ENCODE measurements around the gene SYCE1. TPM values are rescaled to one million over a fixed set of nuclear protein-coding genes. Genes with fewer than 3 reads are reported as not detected.
A peak's percentile ranks its signal among the peaks of the same experiment; 100 is the strongest.
"Not testable (repeated sequence)": the region's sequence is repeated elsewhere in the genome, so short reads cannot be mapped to it uniquely, and the experiment has no call there.

SYCE1 gene
- total RNA-seq, 2 experiments from 2014 or later, result 1.4 to 2.1 TPM

- DNase-seq (peak; percentile 90), ATAC-seq (peak; percentile 100)
- CTCF ChIA-PET, result interaction anchor here (1.1 to 1.8 kb wide), 5 partner anchors 9 to 82 kb away, joined by 3 to 13 read pairs (median 4); no protein-coding TSS in a partner anchor
- H3K9me3 Mint-ChIP-seq (ENCODE audit: low read depth), result peaks cover 9% of the 10 kb centered on the region
- peaks cover 51% of the 10 kb centered on the region for H3K27me3 Mint-ChIP-seq
- peak overlapping the region; percentile 13 for H3K4me3 Mint-ChIP-seq
- peaks cover 8% of the 10 kb centered on the region for H3K4me1 Mint-ChIP-seq
- no peak overlapping the region for H3K27ac Mint-ChIP-seq
- peaks cover 4% of the 10 kb centered on the region for H3K36me3 Mint-ChIP-seq
Measured at GRCh38 chr10:133520193-133520738, 45.1 kb downstream of the SYCE1 start.

GRCh38 chr10:133518517-133518916 lies 46.9 kb downstream of the SYCE1 start:
- not testable (repeated sequence) for H3K9me3 Mint-ChIP-seq (ENCODE audit: low read depth); H3K4me3 Mint-ChIP-seq; H3K27ac Mint-ChIP-seq; H3K4me1 Mint-ChIP-seq; DNase-seq; H3K36me3 Mint-ChIP-seq; ATAC-seq
- peaks cover 57% of the 10 kb centered on the region for H3K27me3 Mint-ChIP-seq
- CTCF ChIA-PET, result interaction anchor here (0.9 to 1.5 kb wide), 3 partner anchors 80 to 191 kb away, joined by 3 to 7 read pairs (median 6); no protein-coding TSS in a partner anchor

- Mint-ChIP-seq H3K36me3 (no peaks in the 10 kb centered on the region), H3K4me3 (no peak overlapping the region), H3K9me3 (ENCODE audit: low read depth) (no peaks in the 10 kb centered on the region), H3K27ac (no peak overlapping the region), H3K27me3 (peaks cover 58% of the 10 kb centered on the region), H3K4me1 (peaks cover 8% of the 10 kb centered on the region)
- ATAC-seq (no peak), DNase-seq (no peak)
- CTCF ChIA-PET, result no interaction called here
Measured at GRCh38 chr10:133516057-133516456, 49.3 kb downstream of the SYCE1 start.

GRCh38 chr10:133515471-133515870 lies 49.9 kb downstream of the SYCE1 start:
- Mint-ChIP-seq H3K4me1 (peaks cover 8% of the 10 kb centered on the region), H3K9me3 (ENCODE audit: low read depth) (no peaks in the 10 kb centered on the region), H3K27ac (no peak overlapping the region), H3K27me3 (peaks cover 58% of the 10 kb centered on the region), H3K4me3 (no peak overlapping the region), H3K36me3 (peaks cover 1% of the 10 kb centered on the region)
- DNase-seq (no peak), ATAC-seq (no peak)
- CTCF ChIA-PET, result no interaction called here

DNA sequence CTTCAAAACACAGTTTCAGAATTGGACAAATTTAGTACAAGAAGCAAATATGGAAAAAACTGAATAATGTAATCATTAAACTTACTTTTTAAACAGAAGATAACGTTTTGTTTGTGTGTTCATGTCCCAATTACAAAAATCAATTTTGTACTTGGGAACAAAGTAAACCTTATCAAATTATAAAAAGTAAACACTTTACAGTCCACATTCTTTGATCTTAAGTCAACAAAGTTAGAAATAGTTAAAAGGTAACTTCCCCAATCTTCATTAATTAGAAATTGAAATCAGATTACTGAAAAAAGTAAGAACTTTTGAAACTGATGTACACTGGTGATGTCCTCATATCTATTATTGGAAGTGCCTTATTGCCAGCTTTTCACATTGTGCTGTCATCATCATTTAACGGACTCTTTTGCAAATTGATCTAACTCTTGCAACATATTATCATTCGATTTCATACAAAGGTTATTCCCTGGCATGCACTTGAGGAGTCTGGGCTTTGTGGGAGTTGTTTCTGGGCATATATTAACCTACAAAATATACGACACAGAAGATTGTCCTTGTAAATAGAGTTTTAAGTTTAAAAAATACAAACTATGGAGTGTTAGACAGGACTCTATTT lies 53.4 kb downstream of the SYCE1 start:
- no peak overlapping the region for H3K27ac Mint-ChIP-seq
- ATAC-seq, result no peak
- CTCF ChIA-PET, result interaction anchor here (1.7 kb wide), 1 partner anchor 183 kb away, joined by 4 read pairs; no protein-coding TSS in a partner anchor

GRCh38 chr10:133511408-133511807 lies 54.0 kb downstream of the SYCE1 start:
- DNase-seq (no peak), ATAC-seq (no peak)
- Mint-ChIP-seq H3K9me3 (ENCODE audit: low read depth) (no peaks in the 10 kb centered on the region), H3K27ac (no peak overlapping the region), H3K27me3 (peaks cover 63% of the 10 kb centered on the region), H3K36me3 (peaks cover 1% of the 10 kb centered on the region), H3K4me1 (no peaks in the 10 kb centered on the region), H3K4me3 (no peak overlapping the region)
- CTCF ChIA-PET, result no interaction called here

More for the DNA sequence above, 53.4 kb downstream of the SYCE1 start:
- Mint-ChIP-seq H3K9me3 (ENCODE audit: low read depth) (no peaks in the 10 kb centered on the region), H3K36me3 (peaks cover 1% of the 10 kb centered on the region), H3K27me3 (peaks cover 68% of the 10 kb centered on the region), H3K4me1 (no peaks in the 10 kb centered on the region), H3K4me3 (no peak overlapping the region)
- no peak for DNase-seq

DNA sequence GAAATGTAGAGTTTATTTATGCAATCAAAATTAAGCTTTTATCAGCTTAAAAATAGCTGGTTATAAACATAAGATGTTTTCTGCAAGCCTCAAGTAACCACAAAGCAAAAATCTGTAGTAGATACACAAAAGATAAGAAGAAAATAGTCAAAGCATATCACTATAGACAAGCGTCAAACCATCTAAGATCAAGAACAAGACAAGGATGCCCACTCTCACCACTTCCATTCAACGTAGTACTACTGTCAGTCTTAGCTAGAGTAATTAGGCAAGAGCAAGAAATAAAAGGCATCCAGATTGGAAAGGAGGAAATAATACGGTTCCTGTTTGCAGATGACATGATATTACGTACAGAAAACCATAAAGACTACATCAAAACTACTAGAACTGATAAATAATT lies 55.7 kb downstream of the SYCE1 start:
- ATAC-seq (no peak), DNase-seq (no peak)
- CTCF ChIA-PET, result interaction anchor here (0.8 to 1.3 kb wide), 2 partner anchors 17 to 71 kb away, joined by 3 read pairs; no protein-coding TSS in a partner anchor
- no peaks in the 10 kb centered on the region for H3K9me3 Mint-ChIP-seq (ENCODE audit: low read depth)
- H3K4me3 Mint-ChIP-seq, result no peak overlapping the region
- H3K4me1 Mint-ChIP-seq, result no peaks in the 10 kb centered on the region
- H3K27me3 Mint-ChIP-seq, result peaks cover 57% of the 10 kb centered on the region
- no peak overlapping the region for H3K27ac Mint-ChIP-seq
- peaks cover 1% of the 10 kb centered on the region for H3K36me3 Mint-ChIP-seq

Other genes starting within 250 kb of the SYCE1 start
- gene CALY, start 228.7 kb downstream of the SYCE1 start, total RNA-seq, result not detected
- gene PRAP1, start 218.2 kb downstream of the SYCE1 start, total RNA-seq, result not detected
- 10 to 100 TPM in 1 of 2 experiments, 1 to 10 TPM in 1; 9.1 to 13.1 TPM for gene FUOM, start 207.6 kb downstream of the SYCE1 start, total RNA-seq
- gene ECHS1, start 192.2 kb downstream of the SYCE1 start, total RNA-seq, result 10 to 100 TPM; 34.0 to 50.2 TPM
- gene PAOX, start 186.3 kb downstream of the SYCE1 start, total RNA-seq, result 1 to 10 TPM; 5.6 to 6.0 TPM
- 10 to 100 TPM; 56.0 to 64.9 TPM for gene MTG1, start 171.4 kb downstream of the SYCE1 start, total RNA-seq
- not detected for gene SPRN, start 141.0 kb downstream of the SYCE1 start, total RNA-seq
- gene SCART1, start 111.6 kb downstream of the SYCE1 start, total RNA-seq, result 1 to 10 TPM in 1 of 2 experiments, under 1 TPM in 1; 0.82 to 4.8 TPM
- under 1 TPM in 1 of 2 experiments, not detected in 1; 0.26 TPM for gene CYP2E1, start 38.2 kb downstream of the SYCE1 start, total RNA-seq
- gene FRG2B, start 61.2 kb upstream of the SYCE1 start, total RNA-seq, result not detected